ENCODE data around the gene PEX5L.

DNA sequence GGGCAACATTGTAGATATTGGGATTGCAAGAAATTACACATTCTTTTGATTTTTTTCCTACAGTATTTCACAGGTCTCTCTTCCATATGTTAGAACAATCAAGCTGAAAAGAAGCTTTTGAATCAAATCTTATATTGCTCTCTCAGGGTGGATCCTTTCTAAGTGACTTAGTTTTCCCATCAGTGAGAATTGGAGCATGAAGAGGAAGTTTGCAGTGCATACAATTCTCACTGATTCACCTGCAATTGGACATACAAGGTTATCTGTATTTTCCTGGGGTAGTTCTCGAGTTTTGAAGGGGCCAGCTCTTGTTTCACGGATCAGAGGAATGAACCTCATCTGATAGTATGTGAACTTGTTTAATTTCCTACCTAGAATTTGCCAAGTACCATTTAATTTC lies 150.8 kb downstream of the PEX5L start:
- TF ChIP-seq, protein P1, sequence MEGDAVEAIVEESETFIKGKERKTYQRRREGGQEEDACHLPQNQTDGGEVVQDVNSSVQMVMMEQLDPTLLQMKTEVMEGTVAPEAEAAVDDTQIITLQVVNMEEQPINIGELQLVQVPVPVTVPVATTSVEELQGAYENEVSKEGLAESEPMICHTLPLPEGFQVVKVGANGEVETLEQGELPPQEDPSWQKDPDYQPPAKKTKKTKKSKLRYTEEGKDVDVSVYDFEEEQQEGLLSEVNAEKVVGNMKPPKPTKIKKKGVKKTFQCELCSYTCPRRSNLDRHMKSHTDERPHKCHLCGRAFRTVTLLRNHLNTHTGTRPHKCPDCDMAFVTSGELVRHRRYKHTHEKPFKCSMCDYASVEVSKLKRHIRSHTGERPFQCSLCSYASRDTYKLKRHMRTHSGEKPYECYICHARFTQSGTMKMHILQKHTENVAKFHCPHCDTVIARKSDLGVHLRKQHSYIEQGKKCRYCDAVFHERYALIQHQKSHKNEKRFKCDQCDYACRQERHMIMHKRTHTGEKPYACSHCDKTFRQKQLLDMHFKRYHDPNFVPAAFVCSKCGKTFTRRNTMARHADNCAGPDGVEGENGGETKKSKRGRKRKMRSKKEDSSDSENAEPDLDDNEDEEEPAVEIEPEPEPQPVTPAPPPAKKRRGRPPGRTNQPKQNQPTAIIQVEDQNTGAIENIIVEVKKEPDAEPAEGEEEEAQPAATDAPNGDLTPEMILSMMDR (conservative IDR thresholded peaks at IDR 0.05) = no peak
- TF ChIP-seq EZH2 (IDR thresholded peaks at IDR 0.05; ENCODE audit: low read depth) = no peak

Data from PC-9 (cell line).